A549 treated with dexamethasone at 1 μM for 4 hours (cell line): ENCODE measurements around the gene MITD1. TPM values are rescaled to one million over a fixed set of nuclear protein-coding genes. Genes with fewer than 3 reads are reported as not detected.

Experiments
- total RNA-seq: library from RNA; stranded (reverse); fragments of 200-300 nt; extraction: Qiagen RNA extraction; gene quantifications from 5 replicates; pipeline ENCODE4 v1.2.3, GENCODE V29; 2022

MITD1 gene
- total RNA-seq = 23.6 to 28.5 TPM (median 24.3 TPM) in 5 replicates

GRCh38 chr2:99180755-99181623 lies at the start of gene MITD1, which contains the start of gene MRPL30:
Gene MITD1 (minus strand): TSS chr2:99181058. CDS start chr2:99180981, 77 bp downstream.
Gene MRPL30 (plus strand): TSS chr2:99181184. CDS start chr2:99186204, 5,020 bp downstream.

GRCh38 chr2:99154643-99155536 lies 26.0 kb downstream of the MITD1 start, which contains the start of the genes LIPT1 and TSGA10:
Gene LIPT1 (plus strand): TSS chr2:99154967. CDS start chr2:99161958, 6,991 bp downstream.
Gene TSGA10 (minus strand): TSS chr2:99154942. CDS start chr2:99109439, 45,503 bp downstream.

GRCh38 chr2:99141110-99142108 lies 39.4 kb downstream of the MITD1 start, which contains the start of gene C2orf15:
Gene C2orf15 (plus strand): TSS chr2:99141707. CDS start chr2:99150559, 8,852 bp downstream.

Other genes starting within 250 kb of the MITD1 start
- gene CRACDL, start 244.8 kb downstream of the MITD1 start, total RNA-seq = 2.7 to 6.0 TPM (median 4.7 TPM) in 5 replicates
- gene C2orf15, start 39.4 kb downstream of the MITD1 start, total RNA-seq = 0.48 to 0.58 TPM (median 0.57 TPM) in 5 replicates
- gene TSGA10, start 26.1 kb downstream of the MITD1 start, total RNA-seq = 2.1 to 4.5 TPM (median 3.2 TPM) in 5 replicates
- 3.2 to 5.1 TPM (median 3.6 TPM) in 5 replicates for gene LIPT1, start 26.1 kb downstream of the MITD1 start, total RNA-seq
- 32.1 to 48.7 TPM (median 34.5 TPM) in 5 replicates for gene MRPL30, start 126 bp upstream of the MITD1 start, total RNA-seq
- gene LYG2, start 74.6 kb upstream of the MITD1 start, total RNA-seq = not detected in 5 replicates
- 0.74 to 1.7 TPM (median 1.2 TPM) in 5 replicates for gene LYG1, start 120.1 kb upstream of the MITD1 start, total RNA-seq
- 38.4 to 45.9 TPM (median 40.1 TPM) in 5 replicates for gene TXNDC9, start 155.3 kb upstream of the MITD1 start, total RNA-seq
- 66.0 to 73.9 TPM (median 67.4 TPM) in 5 replicates for gene EIF5B, start 156.3 kb upstream of the MITD1 start, total RNA-seq